HepG2 (cell line): ENCODE data around the gene TULP3. TPM values are rescaled to one million over a fixed set of nuclear protein-coding genes. Genes with fewer than 3 reads are reported as not detected.

Experiments
- CBX1 ChIP-seq: IDR thresholded peaks from one replicate; pipeline ENCODE4 v1.6.1; 2016; ENCODE audit warnings: antibody characterized with exemption, low read depth
- DPF2 ChIP-seq: sonication (generic); formaldehyde crosslinking; IDR thresholded peaks from 2 replicates; pipeline ENCODE4 v1.4.0; 2020; ENCODE audit warnings: mild to moderate bottlenecking, low read depth, missing genetic modification reagents, borderline replicate concordance
- FOXJ3 ChIP-seq: sonication (generic); formaldehyde crosslinking; IDR thresholded peaks from 2 replicates; pipeline ENCODE4 v1.4.0; 2020; ENCODE audit warnings: missing genetic modification reagents, mild to moderate bottlenecking, borderline replicate concordance
- GATA4 ChIP-seq: sonication (generic); IDR thresholded peaks from 2 replicates; pipeline ENCODE4 v1.6.1; 2016; ENCODE audit warnings: antibody characterized with exemption, low read depth, borderline replicate concordance
- IKZF4 ChIP-seq: sonication (generic); formaldehyde crosslinking; IDR thresholded peaks from 2 replicates; pipeline ENCODE4 v1.5.1; 2020; ENCODE audit warnings: borderline replicate concordance, mild to moderate bottlenecking, low read depth, missing genetic modification reagents; ENCODE audit errors: not compliant biosample characterization
- NR2F6 ChIP-seq, 2 experiments: IDR thresholded peaks; 2 replicates each; pipeline ENCODE4 v1.6.1; 2016; ENCODE audit warnings: antibody characterized with exemption in 1 of 2, mild to moderate bottlenecking in 1 of 2
- PCBP1 ChIP-seq: fragments of 200-400 bp; formaldehyde crosslinking; IDR thresholded peaks from 2 replicates; pipeline ENCODE4 v1.6.1; 2017; ENCODE audit warnings: mild to moderate bottlenecking, low read depth, low read length, borderline replicate concordance
- POLR2A ChIP-seq, 2 experiments: IDR thresholded peaks; 2 replicates each; pipeline ENCODE4 v1.6.1; 2011; ENCODE audit warnings: low read depth in 2 of 2, low read length in 2 of 2, mild to moderate bottlenecking in 1 of 2, moderate library complexity in 1 of 2; ENCODE audit not compliant: insufficient read depth in 1 of 2
- RARA ChIP-seq: IDR thresholded peaks from 2 replicates; pipeline ENCODE4 v1.6.1; 2016; ENCODE audit warnings: missing genetic modification reagents, missing compliant biosample characterization
- STAG1 ChIP-seq: sonication (generic); formaldehyde crosslinking; IDR thresholded peaks from 2 replicates; pipeline ENCODE4 v1.4.0; 2020; ENCODE audit warnings: missing genetic modification reagents
- YEATS4 ChIP-seq: sonication (generic); formaldehyde crosslinking; IDR thresholded peaks from 2 replicates; pipeline ENCODE4 v1.4.0; 2020; ENCODE audit warnings: missing genetic modification reagents, borderline replicate concordance
- ZNF3 ChIP-seq: IDR thresholded peaks from 2 replicates; pipeline ENCODE4 v1.7.0; 2017; ENCODE audit warnings: inconsistent platforms
- ZNF430 ChIP-seq: sonication (generic); formaldehyde crosslinking; IDR thresholded peaks from 2 replicates; pipeline ENCODE4 v1.9.0; 2021; ENCODE audit warnings: mild to moderate bottlenecking, missing genetic modification reagents
- ZNF547 ChIP-seq: sonication (generic); formaldehyde crosslinking; IDR thresholded peaks from 2 replicates; pipeline ENCODE4 v1.5.1; 2020; ENCODE audit warnings: mild to moderate bottlenecking, missing genetic modification reagents
- ZNF563 ChIP-seq: sonication (generic); formaldehyde crosslinking; IDR thresholded peaks from 2 replicates; pipeline ENCODE4 v1.8.0; 2022; ENCODE audit warnings: mild to moderate bottlenecking, moderate library complexity, missing genetic modification reagents
- ZNF598 ChIP-seq: sonication (generic); formaldehyde crosslinking; IDR thresholded peaks from 2 replicates; pipeline ENCODE4 v1.5.1; 2020; ENCODE audit warnings: mild to moderate bottlenecking, missing genetic modification reagents, borderline replicate concordance
- polyA plus RNA-seq, 8 experiments: library from polyadenylated mRNA; depleted of rRNA in 3 of 8; stranded (reverse) in 7 of 8; unstranded in 1 of 8; fragments of >200 nt; fragmentation: Illumina TruSeq in 4 of 8; extraction: Trizol in 4 of 8; gene quantifications; 2 replicates each; pipeline versions ENCODE4 v1.2.1 to v1.2.3, GENCODE V29; 2011 to 2016; ENCODE audit warnings: low read depth in 4 of 8, missing spikeins in 1 of 8, mixed read lengths in 1 of 8; ENCODE audit not compliant: insufficient read depth in 1 of 8
- total RNA-seq, 5 experiments: library from RNA; depleted of rRNA; stranded (reverse); fragments of >200 nt; fragmentation: Illumina TruSeq; extraction: Trizol; gene quantifications; 2 replicates each; pipeline ENCODE4 v1.2.3, GENCODE V29; 2016; ENCODE audit warnings: low read depth in 1 of 5
- TF ChIP-seq, protein P1 (sequence below): sonication (generic); formaldehyde crosslinking; IDR thresholded peaks from 2 replicates; pipeline ENCODE4 v1.4.0; 2020; ENCODE audit warnings: missing genetic modification reagents, borderline replicate concordance
- TF ChIP-seq, protein P2 (sequence below): sonication (generic); formaldehyde crosslinking; IDR thresholded peaks from 2 replicates; pipeline ENCODE4 v1.8.1; 2023; ENCODE audit warnings: mild to moderate bottlenecking, moderate library complexity, missing genetic modification reagents
- TF ChIP-seq, protein P3 (sequence below): IDR thresholded peaks from 2 replicates; pipeline ENCODE4 v1.6.1; 2016; ENCODE audit warnings: missing compliant biosample characterization, missing genetic modification reagents, borderline replicate concordance
- TF ChIP-seq, protein P4 (sequence below): sonication (generic); formaldehyde crosslinking; IDR thresholded peaks from 2 replicates; pipeline ENCODE4 v1.4.0; 2020; ENCODE audit warnings: missing genetic modification reagents

TULP3 gene
- total and polyA plus RNA-seq, 2 of the 13 experiments (the other 11 are each of a cell fraction or from before 2014, with no cell fraction given): 11.2 to 13.2 TPM

DNA sequence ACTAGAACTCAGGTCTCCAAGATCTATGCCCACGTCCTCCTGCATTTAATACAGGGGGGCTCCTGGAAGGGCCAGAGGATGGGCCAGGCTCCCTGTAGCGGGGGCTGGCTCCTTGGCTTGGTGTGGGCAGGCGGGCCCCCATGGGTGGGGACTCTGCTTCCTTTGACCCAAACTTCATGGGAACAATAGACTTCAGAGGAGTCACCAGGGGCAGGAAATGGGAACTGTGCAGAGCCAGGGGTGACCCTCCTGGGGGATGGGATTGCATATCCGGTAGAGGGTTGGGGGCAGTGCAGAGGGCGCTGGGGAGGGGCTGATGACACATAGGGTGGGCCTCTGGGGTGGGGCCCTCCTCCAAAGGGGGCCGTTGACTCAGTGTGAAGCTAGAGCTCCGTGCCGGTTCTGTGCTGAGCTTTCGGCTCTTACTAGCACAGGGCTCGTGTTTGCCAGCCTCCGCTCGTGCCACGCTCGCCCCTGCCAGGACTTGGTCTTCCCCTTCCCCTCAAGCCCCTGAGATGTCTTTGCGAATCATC is 73.1 kb downstream of the TULP3 start (continued):
- TF ChIP-seq, protein P1, sequence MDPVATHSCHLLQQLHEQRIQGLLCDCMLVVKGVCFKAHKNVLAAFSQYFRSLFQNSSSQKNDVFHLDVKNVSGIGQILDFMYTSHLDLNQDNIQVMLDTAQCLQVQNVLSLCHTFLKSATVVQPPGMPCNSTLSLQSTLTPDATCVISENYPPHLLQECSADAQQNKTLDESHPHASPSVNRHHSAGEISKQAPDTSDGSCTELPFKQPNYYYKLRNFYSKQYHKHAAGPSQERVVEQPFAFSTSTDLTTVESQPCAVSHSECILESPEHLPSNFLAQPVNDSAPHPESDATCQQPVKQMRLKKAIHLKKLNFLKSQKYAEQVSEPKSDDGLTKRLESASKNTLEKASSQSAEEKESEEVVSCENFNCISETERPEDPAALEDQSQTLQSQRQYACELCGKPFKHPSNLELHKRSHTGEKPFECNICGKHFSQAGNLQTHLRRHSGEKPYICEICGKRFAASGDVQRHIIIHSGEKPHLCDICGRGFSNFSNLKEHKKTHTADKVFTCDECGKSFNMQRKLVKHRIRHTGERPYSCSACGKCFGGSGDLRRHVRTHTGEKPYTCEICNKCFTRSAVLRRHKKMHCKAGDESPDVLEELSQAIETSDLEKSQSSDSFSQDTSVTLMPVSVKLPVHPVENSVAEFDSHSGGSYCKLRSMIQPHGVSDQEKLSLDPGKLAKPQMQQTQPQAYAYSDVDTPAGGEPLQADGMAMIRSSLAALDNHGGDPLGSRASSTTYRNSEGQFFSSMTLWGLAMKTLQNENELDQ (CRISPR knock-in tag): no peak
- TF ChIP-seq ZNF3 (CRISPR knock-in tag) (no peak), ZNF563 (CRISPR knock-in tag) (peak; percentile 30; the same call in 1 of the 2 replicates), STAG1 (CRISPR knock-in tag) (no peak), RARA (CRISPR knock-in tag) (peak; percentile 78), FOXJ3 (CRISPR knock-in tag) (no peak), YEATS4 (CRISPR knock-in tag) (no peak), IKZF4 (CRISPR knock-in tag) (peak; percentile 38), ZNF547 (no peak), NR2F6 (IDR thresholded peaks at IDR 0.05) (peak; percentile 51; the same call in 1 of the 2 replicates), NR2F6 (CRISPR knock-in tag; IDR thresholded peaks at IDR 0.05) (peak; percentile 77), GATA4 (peak; percentile 39; the same call in 1 of the 2 replicates), POLR2A (IDR thresholded peaks at IDR 0.05; ENCODE audit: insufficient read depth in 1 of 2, low read depth in 2 of 2, low read length in 2 of 2) (0 out of 4 replicates have a peak, but pooled peaks of 1 of the 2 experiments have one; percentile 20), CBX1 (no peak), PCBP1 (0 out of 2 replicates have a peak, but pooled peaks have one; percentile 41), DPF2 (peak; percentile 54), ZNF430 (CRISPR knock-in tag) (peak; percentile 48; the same call in 1 of the 2 replicates), ZNF598 (CRISPR knock-in tag) (peak; percentile 30; the same call in 1 of the 2 replicates)
- TF ChIP-seq, protein P2, sequence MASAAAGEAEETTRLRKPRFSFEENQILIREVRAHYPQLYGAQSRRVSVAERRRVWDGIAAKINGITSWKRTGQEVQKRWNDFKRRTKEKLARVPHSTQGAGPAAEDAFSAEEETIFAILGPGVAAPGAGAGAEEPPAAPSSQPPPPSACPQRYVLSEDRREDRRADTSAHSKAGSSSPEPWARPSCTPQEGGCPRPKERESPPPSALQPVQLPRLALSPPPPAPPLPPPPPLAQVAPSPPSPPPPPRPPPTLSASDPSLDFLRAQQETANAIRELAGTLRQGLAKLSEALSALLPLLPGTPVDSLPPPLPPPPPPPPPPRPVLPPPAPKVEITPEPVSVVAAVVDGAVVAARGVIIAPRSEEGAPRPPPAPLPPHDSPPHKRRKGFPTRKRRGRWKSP: no peak
- TF ChIP-seq, protein P3, sequence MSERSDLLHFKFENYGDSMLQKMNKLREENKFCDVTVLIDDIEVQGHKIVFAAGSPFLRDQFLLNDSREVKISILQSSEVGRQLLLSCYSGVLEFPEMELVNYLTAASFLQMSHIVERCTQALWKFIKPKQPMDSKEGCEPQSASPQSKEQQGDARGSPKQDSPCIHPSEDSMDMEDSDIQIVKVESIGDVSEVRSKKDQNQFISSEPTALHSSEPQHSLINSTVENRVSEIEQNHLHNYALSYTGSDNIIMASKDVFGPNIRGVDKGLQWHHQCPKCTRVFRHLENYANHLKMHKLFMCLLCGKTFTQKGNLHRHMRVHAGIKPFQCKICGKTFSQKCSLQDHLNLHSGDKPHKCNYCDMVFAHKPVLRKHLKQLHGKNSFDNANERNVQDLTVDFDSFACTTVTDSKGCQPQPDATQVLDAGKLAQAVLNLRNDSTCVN (CRISPR knock-in tag): no peak
- TF ChIP-seq, protein P4, sequence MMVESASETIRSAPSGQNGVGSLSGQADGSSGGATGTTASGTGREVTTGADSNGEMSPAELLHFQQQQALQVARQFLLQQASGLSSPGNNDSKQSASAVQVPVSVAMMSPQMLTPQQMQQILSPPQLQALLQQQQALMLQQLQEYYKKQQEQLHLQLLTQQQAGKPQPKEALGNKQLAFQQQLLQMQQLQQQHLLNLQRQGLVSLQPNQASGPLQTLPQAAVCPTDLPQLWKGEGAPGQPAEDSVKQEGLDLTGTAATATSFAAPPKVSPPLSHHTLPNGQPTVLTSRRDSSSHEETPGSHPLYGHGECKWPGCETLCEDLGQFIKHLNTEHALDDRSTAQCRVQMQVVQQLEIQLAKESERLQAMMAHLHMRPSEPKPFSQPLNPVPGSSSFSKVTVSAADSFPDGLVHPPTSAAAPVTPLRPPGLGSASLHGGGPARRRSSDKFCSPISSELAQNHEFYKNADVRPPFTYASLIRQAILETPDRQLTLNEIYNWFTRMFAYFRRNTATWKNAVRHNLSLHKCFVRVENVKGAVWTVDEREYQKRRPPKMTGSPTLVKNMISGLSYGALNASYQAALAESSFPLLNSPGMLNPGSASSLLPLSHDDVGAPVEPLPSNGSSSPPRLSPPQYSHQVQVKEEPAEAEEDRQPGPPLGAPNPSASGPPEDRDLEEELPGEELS (CRISPR knock-in tag): peak; percentile 70
